ENCODE measurements around the gene SAT2. TPM values are rescaled to one million over a fixed set of nuclear protein-coding genes. Genes with fewer than 3 reads are reported as not detected.
A peak's percentile ranks its signal among the peaks of the same experiment; 100 is the strongest.

SAT2 gene
- total RNA-seq, 1 experiment from 2014 or later: 33.0 TPM

GRCh38 chr17:7589891-7590691, 37.5 kb downstream of the SAT2 start, which contains the start of gene SOX15:
Gene SOX15 (minus strand): TSS chr17:7590094. CDS start chr17:7589676, 418 bp downstream.
- Histone ChIP-seq H3K27me3 (replicated peaks; ENCODE audit: control insufficient read depth, insufficient read depth, low read length) (no peaks in the 10 kb centered on the region), H3K9me3 (no peaks in the 10 kb centered on the region), H3K36me3 (ENCODE audit: control insufficient read depth, insufficient read depth, low read length) (no peaks in the 10 kb centered on the region; the same call in 1 of the 2 replicates), H3K4me1 (no peaks in the 10 kb centered on the region), H3K4me3 (ENCODE audit: low read depth, low read length) (no peak within 1 kb of the TSS)
- ChIA-PET POLR2A (no interaction called here), CTCF (no interaction called here)
- Mint-ChIP-seq H3K4me3 (ENCODE audit: unreplicated experiment) (no peak within 1 kb of the TSS), H3K27me3 (ENCODE audit: insufficient read depth, unreplicated experiment) (no peaks in the 10 kb centered on the region), H3K9me3 (ENCODE audit: unreplicated experiment) (no peaks in the 10 kb centered on the region), H3K27ac (ENCODE audit: unreplicated experiment) (peak within 1 kb of the TSS; percentile 35), H3K4me1 (ENCODE audit: low read depth, unreplicated experiment) (no peaks in the 10 kb centered on the region), H3K36me3 (ENCODE audit: insufficient read depth, unreplicated experiment) (peaks cover 53% of the 10 kb centered on the region)
- no TSS peak for BruUV-seq (replicated peaks)
- DNase-seq: no peak
- intact Hi-C loops (cut with micrococcal nuclease; ENCODE audit: unreplicated experiment): no loop called here
- no peak for TF ChIP-seq CTCF (IDR thresholded peaks at IDR 0.05; ENCODE audit: insufficient read depth in 1 of 2, low read depth in 1 of 2, low read length in 1 of 2, severe bottlenecking in 1 of 2, unreplicated experiment in 1 of 2)

- POLR2A ChIA-PET: no interaction called here
Observed at GRCh38 chr17:7589204-7589868, 38.3 kb downstream of the SAT2 start.

More at GRCh38 chr17:7589204-7589868, 38.3 kb downstream of the SAT2 start:
- H3K27me3 ChIP-seq (replicated peaks; ENCODE audit: control insufficient read depth, insufficient read depth, low read length): no peaks in the 10 kb centered on the region
- H3K4me1 Mint-ChIP-seq (ENCODE audit: low read depth, unreplicated experiment): peaks cover 4% of the 10 kb centered on the region
- H3K4me1 ChIP-seq: no peaks in the 10 kb centered on the region
- TF ChIP-seq CTCF (IDR thresholded peaks at IDR 0.05; ENCODE audit: insufficient read depth in 1 of 2, low read depth in 1 of 2, low read length in 1 of 2, severe bottlenecking in 1 of 2, unreplicated experiment in 1 of 2): no peak
- intact Hi-C loops (cut with micrococcal nuclease; ENCODE audit: unreplicated experiment): no loop called here
- DNase-seq: no peak
- no peaks in the 10 kb centered on the region; the same call in 1 of the 2 replicates for H3K36me3 ChIP-seq (ENCODE audit: control insufficient read depth, insufficient read depth, low read length)
- no peak overlapping the region for H3K4me3 ChIP-seq (ENCODE audit: low read depth, low read length)
- peaks cover 48% of the 10 kb centered on the region for H3K36me3 Mint-ChIP-seq (ENCODE audit: insufficient read depth, unreplicated experiment)
- H3K9me3 ChIP-seq: no peaks in the 10 kb centered on the region
- H3K9me3 Mint-ChIP-seq (ENCODE audit: unreplicated experiment): no peaks in the 10 kb centered on the region
- no TSS peak for BruUV-seq (replicated peaks)
- CTCF ChIA-PET: no interaction called here
- no peak overlapping the region for H3K4me3 Mint-ChIP-seq (ENCODE audit: unreplicated experiment)
- H3K27me3 Mint-ChIP-seq (ENCODE audit: insufficient read depth, unreplicated experiment): no peaks in the 10 kb centered on the region
- H3K27ac Mint-ChIP-seq (ENCODE audit: unreplicated experiment): no peak overlapping the region

Measured in Caco-2 (cell line).